Activated CD4-positive, alpha-beta T cell treated with anti-CD3 and anti-CD28 coated beads, Interleukin-2, Interleukin-6, amounts not matched to agents 100 ng/mL and 50 ng/mL, durations not matched to agents 16 hours and 8 hours (primary cell): ENCODE data around the gene HTR2A.

ENCODE experiments used
- DNase-seq: peaks from one replicate; pipeline ENCODE4 v3.0.0-alpha.2; 2020

Gene HTR2A

GRCh38 chr13:46803586-46803985, 93.3 kb downstream of the HTR2A start:
- no peak for DNase-seq

- no peak for DNase-seq
Measured at GRCh38 chr13:46801858-46802257, 95.0 kb downstream of the HTR2A start.

- no peak for DNase-seq
Measured at GRCh38 chr13:46799139-46799538, 97.7 kb downstream of the HTR2A start.

GRCh38 chr13:46797501-46798237, 99.2 kb downstream of the HTR2A start:
- no peak for DNase-seq

- DNase-seq: peak; percentile 95
Measured at GRCh38 chr13:46796515-46797474, 100.1 kb downstream of the HTR2A start, which contains the start of gene ESD. TSS of gene ESD (minus strand) at chr13:46797161. CDS start at chr13:46791413, 5,748 bp downstream.

- peak; percentile 4 for DNase-seq
Measured at GRCh38 chr13:46796129-46796514, 100.7 kb downstream of the HTR2A start.

- no peak for DNase-seq
Measured at GRCh38 chr13:46795321-46795720, 101.5 kb downstream of the HTR2A start.

GRCh38 chr13:46783504-46783903, 113.3 kb downstream of the HTR2A start:
- DNase-seq: no peak

GRCh38 chr13:46782691-46783090, 114.2 kb downstream of the HTR2A start:
- no peak for DNase-seq

GRCh38 chr13:46782066-46782465, 114.8 kb downstream of the HTR2A start:
- no peak for DNase-seq
